Measurements from ENCODE around the gene RFX4. TPM values are rescaled to one million over a fixed set of nuclear protein-coding genes. Genes with fewer than 3 reads are reported as not detected.

The RFX4 gene
- total and polyA plus RNA-seq, 2 of the 13 experiments (the other 11 are each of a cell fraction or from before 2014, with no cell fraction given): not detected

GRCh38 chr12:106774808-106775524, 192.2 kb downstream of the RFX4 start (continued):
- TF ChIP-seq IRF9 (CRISPR knock-in tag; IDR thresholded peaks at IDR 0.05; ENCODE audit: borderline replicate concordance) (no peak), SP2 (CRISPR knock-in tag; IDR thresholded peaks at IDR 0.05) (no peak), PRPF4 (IDR thresholded peaks at IDR 0.05; ENCODE audit: low read depth, low read length, poor library complexity, severe bottlenecking) (no peak), MXD4 (CRISPR knock-in tag; IDR thresholded peaks at IDR 0.05) (no peak), HDAC1 (CRISPR knock-in tag; IDR thresholded peaks at IDR 0.05) (peak; percentile 19; the same call in 1 of the 2 replicates), NCOR1 (IDR thresholded peaks at IDR 0.05; ENCODE audit: borderline replicate concordance, low read length) (no peak), ZFX (CRISPR knock-in tag; IDR thresholded peaks at IDR 0.05; ENCODE audit: low read depth) (no peak), MAF1 (CRISPR knock-in tag; IDR thresholded peaks at IDR 0.05; ENCODE audit: borderline replicate concordance) (no peak), ZNF629 (CRISPR knock-in tag; conservative IDR thresholded peaks at IDR 0.05) (peak; percentile 88), E2F1 (CRISPR knock-in tag; IDR thresholded peaks at IDR 0.05) (no peak), NFE2L1 (CRISPR knock-in tag; IDR thresholded peaks at IDR 0.05; ENCODE audit: borderline replicate concordance) (no peak), NPAS2 (CRISPR knock-in tag; IDR thresholded peaks at IDR 0.05; ENCODE audit: borderline replicate concordance) (no peak), CEBPB (IDR thresholded peaks at IDR 0.05; ENCODE audit: borderline replicate concordance, low read depth, low read length) (no peak), KDM6A (CRISPR knock-in tag; IDR thresholded peaks at IDR 0.05; ENCODE audit: low read depth) (no peak), ZNF180 (CRISPR knock-in tag; IDR thresholded peaks at IDR 0.05; ENCODE audit: borderline replicate concordance, low read depth) (no peak), ZNF660 (CRISPR knock-in tag; IDR thresholded peaks at IDR 0.05; ENCODE audit: borderline replicate concordance, low read depth) (no peak), ZNF232 (CRISPR knock-in tag; IDR thresholded peaks at IDR 0.05; ENCODE audit: borderline replicate concordance) (no peak), ZNF609 (CRISPR knock-in tag; IDR thresholded peaks at IDR 0.05; ENCODE audit: borderline replicate concordance) (no peak), ZNF598 (CRISPR knock-in tag; IDR thresholded peaks at IDR 0.05; ENCODE audit: borderline replicate concordance) (no peak)
